Mesodermal cell (in vitro differentiated cells): ENCODE measurements around the gene RHOT2.

Source experiments
- H3K27ac ChIP-seq: 2 replicates; pipeline ENCODE4 v1.7.0; 2013; ENCODE audit warnings: mild to moderate bottlenecking, low read depth, low read length, moderate library complexity; ENCODE audit not compliant: severe bottlenecking
- H3K36me3 ChIP-seq: 2 replicates; pipeline ENCODE4 v1.7.1; 2013; ENCODE audit warnings: mild to moderate bottlenecking, low read length, moderate library complexity; ENCODE audit not compliant: control insufficient read depth, insufficient read depth
- H3K4me1 ChIP-seq: one replicate; pipeline ENCODE4 v1.7.1; 2013; ENCODE audit warnings: mild to moderate bottlenecking, low read length; ENCODE audit not compliant: insufficient read depth, control insufficient read depth, poor library complexity, severe bottlenecking
- H3K4me3 ChIP-seq: 2 replicates; pipeline ENCODE4 v1.7.0; 2013; ENCODE audit warnings: low read length, control low read depth, mild to moderate bottlenecking; ENCODE audit not compliant: insufficient read depth, poor library complexity, severe bottlenecking; ENCODE audit errors: extremely low read depth
- H3K9me3 ChIP-seq: 2 replicates; pipeline ENCODE4 v1.7.1; 2013; ENCODE audit warnings: mild to moderate bottlenecking, low read length, moderate library complexity; ENCODE audit not compliant: control insufficient read depth
- WGBS, 2 experiments: methylation state at CpG; one replicate each; pipeline ENCODE4 v1.1.5; 2013; ENCODE audit warnings: missing lambda C conversion rate in 2 of 2; ENCODE audit not compliant: insufficient coverage in 2 of 2; 5-methylcytosine and 5-hydroxymethylcytosine counted together

The RHOT2 gene

DNA sequence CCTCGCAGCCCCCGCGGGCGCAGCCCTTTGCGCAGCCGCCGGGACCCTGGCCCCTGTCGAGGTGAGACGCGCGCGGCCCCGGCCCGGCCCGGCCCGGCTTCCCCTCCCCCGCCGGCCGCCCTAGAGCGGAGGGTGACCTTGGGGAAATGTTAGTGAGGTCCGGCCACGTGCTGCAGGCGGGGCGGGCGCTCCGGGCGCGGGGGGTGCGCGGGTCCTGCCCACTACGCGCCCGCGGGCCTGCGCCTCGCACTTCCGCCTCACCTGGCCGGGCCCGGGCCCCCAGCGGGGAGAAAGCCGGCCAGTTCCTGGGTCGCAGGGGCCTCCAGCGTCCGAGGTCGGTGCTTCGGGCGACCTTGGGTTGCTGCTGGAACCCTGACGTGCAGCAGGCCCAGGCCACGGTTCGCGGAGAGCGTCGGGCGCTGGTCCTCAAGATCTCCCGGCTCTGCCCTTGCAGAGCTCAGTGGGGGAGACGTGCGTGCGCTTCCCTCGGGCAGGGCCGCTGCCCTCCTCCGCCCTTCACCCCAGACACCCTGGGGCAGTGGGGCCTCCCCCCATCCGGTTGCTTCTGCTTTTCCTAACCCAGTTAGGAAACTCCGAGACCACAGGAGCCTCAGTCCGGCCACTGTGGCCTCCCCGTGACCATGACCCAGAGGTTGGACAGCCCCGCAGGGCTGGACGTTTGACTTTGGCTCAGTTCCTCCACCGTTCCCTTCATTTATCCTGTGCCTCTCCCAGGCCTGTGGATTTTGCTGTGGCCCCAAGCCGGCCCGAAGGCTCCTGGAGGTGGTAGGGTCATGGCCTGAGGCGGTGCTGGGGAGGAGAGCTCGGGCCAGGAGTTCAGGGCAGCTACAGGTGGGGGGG lies 25.5 kb upstream of the RHOT2 start:
- H3K9me3 ChIP-seq: no peaks in the 10 kb centered on the region
- peaks cover 11% of the 10 kb centered on the region for H3K4me1 ChIP-seq
- WGBS, 2 experiments: 6 to 12% methylated on average over 59 to 64 of the region's 72 CpGs
- peak overlapping the region; percentile 56 for H3K4me3 ChIP-seq
- no peaks in the 10 kb centered on the region for H3K36me3 ChIP-seq
- no peak overlapping the region for H3K27ac ChIP-seq

DNA sequence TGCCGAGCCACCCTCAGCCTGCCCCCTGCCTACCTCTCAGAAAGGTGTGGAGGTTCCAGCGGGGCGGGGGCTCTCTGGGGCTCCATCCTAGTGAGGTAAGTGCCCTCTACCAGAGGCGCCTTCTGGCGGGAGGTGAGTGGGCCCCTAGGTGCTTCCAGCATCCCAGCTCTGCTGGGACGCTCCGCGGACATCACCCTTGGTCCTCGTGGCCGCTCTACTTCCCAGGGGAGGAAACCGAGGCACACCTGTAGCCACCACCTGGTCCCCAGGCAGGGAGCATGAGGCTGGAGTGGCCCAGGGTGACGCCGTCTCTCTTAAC lies 24.9 kb upstream of the RHOT2 start:
- Histone ChIP-seq H3K4me1 (peaks cover 10% of the 10 kb centered on the region), H3K4me3 (peak overlapping the region; percentile 56), H3K36me3 (no peaks in the 10 kb centered on the region), H3K9me3 (no peaks in the 10 kb centered on the region), H3K27ac (no peak overlapping the region)
- WGBS, 2 experiments: 92 to 94% methylated on average over 10 to 11 of the region's 13 CpGs

DNA sequence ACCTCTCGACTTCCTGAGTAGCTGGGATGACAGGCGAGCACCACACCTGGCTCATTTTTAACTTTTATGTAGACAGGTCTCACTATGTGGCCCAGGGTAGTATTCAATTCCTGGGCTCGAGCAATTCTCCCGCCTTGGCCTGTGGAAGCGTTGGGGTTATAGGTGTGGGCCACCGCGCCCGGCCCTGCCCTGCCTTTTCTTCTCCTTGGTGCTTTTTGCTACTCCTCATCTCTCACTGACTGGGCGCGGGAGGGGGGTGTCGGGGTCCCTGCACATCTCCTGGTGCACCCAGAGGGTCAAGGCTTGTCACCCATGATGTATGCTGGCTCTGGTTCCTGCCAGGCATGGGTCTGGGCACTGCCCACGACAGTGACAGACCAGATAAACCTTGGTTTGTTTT lies 23.4 kb upstream of the RHOT2 start:
- H3K27ac ChIP-seq: no peak overlapping the region
- H3K4me1 ChIP-seq: peaks cover 12% of the 10 kb centered on the region
- H3K4me3 ChIP-seq: no peak overlapping the region
- H3K9me3 ChIP-seq: no peaks in the 10 kb centered on the region
- no peaks in the 10 kb centered on the region for H3K36me3 ChIP-seq
- WGBS, 2 experiments: 99 to 100% methylated on average over 3 to 12 of the region's 12 CpGs

DNA sequence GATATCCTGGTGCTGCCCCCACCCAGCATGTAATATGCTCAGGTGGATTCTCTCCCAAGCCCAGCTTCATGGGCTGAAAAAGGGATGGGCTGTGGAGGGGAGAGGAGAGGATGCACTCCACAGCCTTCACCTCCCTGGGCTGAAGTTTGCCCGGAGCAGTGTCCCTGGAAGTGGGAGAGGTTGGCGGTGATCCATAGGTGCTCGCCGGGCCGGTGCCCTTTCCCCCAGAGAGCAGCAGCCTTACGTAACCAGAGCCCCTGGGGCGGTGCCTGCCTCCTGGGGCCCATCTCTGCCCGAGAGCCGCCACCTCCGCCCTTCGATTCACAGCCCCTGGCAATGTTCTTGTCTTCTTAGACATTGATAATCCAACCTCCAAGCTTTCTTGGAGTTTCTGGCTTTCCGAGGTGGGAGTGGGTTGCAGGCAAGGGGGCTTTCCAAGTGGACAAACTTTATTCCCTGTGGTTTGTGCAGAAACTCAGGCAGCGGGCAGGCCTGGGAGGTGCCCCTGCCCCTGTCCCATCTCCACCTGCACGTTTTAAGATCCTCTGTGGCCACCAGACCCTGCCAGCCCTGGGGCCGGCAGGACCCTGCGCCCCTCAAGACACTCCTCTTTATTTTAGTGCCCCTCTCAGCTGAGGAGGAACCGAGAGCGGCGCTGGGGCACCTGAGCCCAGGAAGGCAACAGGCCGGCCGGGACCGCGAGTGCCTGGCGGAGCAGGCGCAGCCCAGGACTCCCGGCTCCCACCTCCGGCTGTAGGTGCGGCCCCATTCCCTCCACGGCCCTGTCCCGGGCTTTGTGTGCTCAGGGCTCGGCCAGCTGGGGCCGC lies 21.9 kb upstream of the RHOT2 start:
- H3K27ac ChIP-seq: no peak overlapping the region
- H3K4me1 ChIP-seq: peaks cover 12% of the 10 kb centered on the region
- 85 to 93% methylated on average over 22 to 29 of the region's 32 CpGs for WGBS, 2 experiments
- no peaks in the 10 kb centered on the region for H3K9me3 ChIP-seq
- no peaks in the 10 kb centered on the region for H3K36me3 ChIP-seq
- H3K4me3 ChIP-seq: no peak overlapping the region

DNA sequence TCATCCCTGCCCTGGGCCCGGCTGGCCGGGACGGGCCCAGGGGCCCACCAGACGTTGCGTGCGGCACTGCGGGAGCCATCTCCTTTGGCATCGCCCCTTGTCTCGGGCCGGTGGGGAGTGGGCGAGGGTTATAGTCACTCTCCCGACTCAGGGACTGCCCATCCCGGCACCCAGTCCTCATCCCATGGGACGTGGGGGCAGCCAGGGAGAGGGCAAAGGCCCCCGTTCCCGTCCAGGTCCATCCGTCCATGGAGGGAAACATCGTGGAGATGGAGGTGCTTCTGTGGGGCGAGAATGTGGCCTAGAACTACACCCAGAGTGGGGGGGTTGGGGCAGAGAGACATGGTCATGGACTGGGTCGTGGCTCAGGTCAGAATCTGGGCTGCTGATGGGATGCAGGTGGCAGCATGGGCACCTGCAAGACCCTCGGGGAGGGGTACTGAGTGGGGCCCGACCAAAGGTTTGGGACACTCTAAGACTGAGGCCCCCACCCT lies 21.2 kb upstream of the RHOT2 start:
- Histone ChIP-seq H3K4me3 (no peak overlapping the region), H3K4me1 (peaks cover 12% of the 10 kb centered on the region), H3K9me3 (no peaks in the 10 kb centered on the region), H3K27ac (no peak overlapping the region), H3K36me3 (no peaks in the 10 kb centered on the region)
- 90 to 96% methylated on average over 17 to 22 of the region's 22 CpGs for WGBS, 2 experiments

DNA sequence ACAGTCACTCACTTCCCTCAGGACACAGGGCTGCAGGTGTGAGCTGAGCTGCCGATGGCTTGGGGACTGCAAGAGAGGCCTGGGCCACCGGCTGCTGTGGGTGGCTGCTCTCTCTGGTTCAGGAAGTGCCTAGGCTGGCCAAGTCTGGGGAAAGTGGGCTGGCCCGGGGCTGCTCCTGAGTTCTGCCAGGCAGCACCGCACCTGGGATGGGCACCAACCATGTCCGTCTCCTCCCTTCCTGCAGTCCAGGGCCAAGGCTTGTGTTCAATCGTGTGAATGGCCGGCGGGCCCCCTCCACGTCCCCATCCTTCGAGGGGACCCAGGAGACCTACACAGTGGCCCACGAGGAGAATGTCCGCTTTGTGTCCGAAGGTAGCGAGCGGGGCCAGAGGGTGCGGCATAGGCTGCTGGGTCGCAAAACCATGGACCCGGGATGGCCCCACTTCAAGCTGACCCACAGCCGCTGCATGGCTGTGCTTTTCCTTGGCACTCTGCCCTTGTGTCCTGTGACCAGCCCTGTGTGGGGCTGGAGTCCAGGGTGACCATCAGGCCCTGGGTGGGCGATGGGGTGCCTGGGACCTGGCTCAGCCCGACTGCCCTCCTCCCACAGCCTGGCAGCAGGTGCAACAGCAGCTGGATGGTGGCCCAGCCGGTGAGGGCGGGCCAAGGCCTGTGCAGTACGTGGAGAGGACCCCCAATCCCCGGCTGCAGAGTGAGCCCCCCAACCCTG lies 20.6 kb upstream of the RHOT2 start:
- H3K27ac ChIP-seq: no peak overlapping the region
- H3K4me3 ChIP-seq: no peak overlapping the region
- WGBS, 2 experiments: 95 to 97% methylated on average over 21 to 23 of the region's 25 CpGs
- peaks cover 12% of the 10 kb centered on the region for H3K4me1 ChIP-seq
- no peaks in the 10 kb centered on the region for H3K9me3 ChIP-seq
- peaks cover 5% of the 10 kb centered on the region for H3K36me3 ChIP-seq

DNA sequence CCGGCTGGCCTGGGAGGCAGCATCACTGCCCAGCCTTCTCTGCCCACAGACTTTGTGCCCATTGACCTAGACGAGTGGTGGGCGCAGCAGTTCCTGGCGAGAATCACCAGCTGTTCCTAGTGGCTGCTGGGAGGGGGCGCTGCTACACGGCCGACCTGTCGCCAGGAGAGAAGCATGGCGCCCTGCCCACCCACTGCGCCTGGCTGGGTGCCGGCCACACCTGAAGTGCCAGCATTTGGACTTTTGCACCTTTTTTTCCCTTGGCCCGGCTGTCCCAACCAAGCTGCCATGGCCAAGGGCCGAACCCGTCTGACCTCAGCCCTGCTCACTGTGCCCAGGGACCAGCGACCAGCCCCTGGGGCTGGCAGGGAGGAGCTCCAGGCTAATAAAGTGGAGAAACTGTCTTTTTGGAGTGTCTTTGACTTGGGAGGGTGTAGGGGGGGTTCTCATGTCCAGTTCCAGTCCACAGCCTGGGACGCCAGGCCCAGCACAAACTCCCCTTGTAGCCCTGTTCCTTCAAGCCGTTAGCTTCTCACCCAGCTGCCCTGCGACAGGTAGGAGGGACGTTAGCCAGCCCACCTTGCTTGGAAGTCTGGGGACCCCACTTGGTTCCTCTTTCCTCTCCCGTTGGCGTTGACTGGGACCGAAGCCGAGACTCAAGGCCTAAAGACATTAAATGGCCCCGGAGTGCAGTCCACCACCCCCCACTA lies 19.7 kb upstream of the RHOT2 start:
- Histone ChIP-seq H3K4me1 (peaks cover 7% of the 10 kb centered on the region), H3K27ac (peak overlapping the region; percentile 77), H3K36me3 (peaks cover 10% of the 10 kb centered on the region), H3K9me3 (no peaks in the 10 kb centered on the region), H3K4me3 (peak overlapping the region; percentile 66)
- 64 to 69% methylated on average over 21 to 24 of the region's 24 CpGs for WGBS, 2 experiments

DNA sequence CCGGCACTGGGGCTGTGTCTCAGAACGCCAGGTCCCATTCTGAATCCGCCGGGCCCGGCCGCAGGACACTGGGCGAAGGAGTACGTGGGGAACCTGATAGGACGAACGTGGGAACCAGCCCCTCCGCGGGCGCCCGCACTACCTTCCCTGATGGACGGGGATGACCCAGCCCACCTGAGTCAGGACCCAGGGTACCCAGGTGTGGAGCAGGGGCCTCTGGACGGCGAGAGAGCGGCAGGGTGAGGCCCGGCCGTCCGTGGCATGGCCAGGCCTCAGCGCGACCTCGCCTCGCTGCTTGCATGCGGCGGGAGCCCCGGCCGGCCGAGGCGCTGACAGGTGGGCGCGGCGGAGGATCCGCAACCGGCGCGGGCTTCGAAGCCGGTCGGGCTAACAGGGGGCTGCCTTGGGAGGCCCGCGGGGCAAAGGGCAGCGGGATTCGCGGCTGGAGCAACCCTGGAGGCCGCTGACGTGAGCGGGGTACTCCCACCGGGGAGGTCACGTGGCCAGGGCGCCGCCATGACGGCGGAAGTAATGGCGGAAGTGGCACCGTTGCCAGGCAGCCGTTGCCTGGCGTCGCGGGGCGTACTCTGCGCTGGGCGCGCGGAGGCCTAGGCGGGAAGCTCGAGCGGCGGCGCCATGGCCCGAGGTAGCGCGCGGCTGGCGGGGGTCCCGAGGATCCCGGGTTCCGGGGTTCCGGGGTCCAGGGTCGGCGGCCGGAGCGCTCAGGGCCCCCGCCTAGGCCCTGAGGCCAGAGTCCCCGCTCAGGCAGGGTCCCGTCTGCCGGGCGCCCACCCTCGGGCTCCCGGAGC lies 18.9 kb upstream of the RHOT2 start, which contains the start of gene WDR90:
Gene WDR90 (plus strand): TSS at position 585 of the 809 bp plus-strand sequence. CDS start 52 bp downstream, at position 637.
- H3K4me1 ChIP-seq: peaks cover 7% of the 10 kb centered on the region
- peak within 1 kb of the TSS; percentile 66 for H3K4me3 ChIP-seq
- 4% methylated on average over 69 to 91 of the region's 91 CpGs for WGBS, 2 experiments
- peaks cover 14% of the 10 kb centered on the region for H3K36me3 ChIP-seq
- no peaks in the 10 kb centered on the region for H3K9me3 ChIP-seq
- peak within 1 kb of the TSS; percentile 77 for H3K27ac ChIP-seq

DNA sequence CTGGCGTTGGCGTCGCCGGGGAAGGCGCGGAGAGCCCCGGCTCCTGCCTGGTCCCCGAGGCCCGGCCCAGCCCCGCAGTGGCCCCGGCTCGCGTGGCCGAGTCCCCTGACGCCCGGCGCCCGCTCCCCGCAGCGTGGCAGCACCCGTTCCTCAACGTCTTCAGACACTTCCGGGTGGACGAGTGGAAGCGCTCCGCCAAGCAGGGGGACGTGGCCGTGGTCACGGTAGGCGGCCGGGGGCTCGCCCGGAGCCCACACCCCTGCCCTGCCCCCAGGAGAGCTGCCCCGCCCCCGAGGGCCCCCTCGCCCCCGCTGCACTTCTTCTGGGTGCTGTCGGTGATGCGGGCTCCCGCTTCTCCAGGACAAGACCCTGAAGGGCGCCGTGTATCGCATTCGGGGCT lies 18.3 kb upstream of the RHOT2 start:
- WGBS, 2 experiments: 10 to 11% methylated on average over 29 to 35 of the region's 44 CpGs
- peak overlapping the region; percentile 66 for H3K4me3 ChIP-seq
- H3K4me1 ChIP-seq: peaks cover 7% of the 10 kb centered on the region
- H3K36me3 ChIP-seq: peaks cover 16% of the 10 kb centered on the region
- H3K9me3 ChIP-seq: no peaks in the 10 kb centered on the region
- no peak overlapping the region for H3K27ac ChIP-seq
